Measurements from ENCODE around the gene UCK2. TPM values are rescaled to one million over a fixed set of nuclear protein-coding genes. Genes with fewer than 3 reads are reported as not detected.

Gene UCK2
- total RNA-seq, 1 experiment from 2014 or later, result 77.9 TPM

GRCh38 chr1:165834229-165834628 lies 6.8 kb downstream of the UCK2 start:
- WGBS (ENCODE audit: extremely low coverage, insufficient read length, low lambda C conversion rate), result no CpG with 5 or more reads among the region's 1 CpG
- no peaks in the 10 kb centered on the region for H4K20me1 ChIP-seq (ENCODE audit: control insufficient read depth, insufficient read depth, insufficient read length)
- no peak overlapping the region for H3K27ac Mint-ChIP-seq

More at GRCh38 chr1:165834229-165834628, 6.8 kb downstream of the UCK2 start:
- peaks cover 56 to 58% of the 10 kb centered on the region in 2 experiments for H3K4me1 Mint-ChIP-seq
- Histone ChIP-seq H3K27ac (ENCODE audit: insufficient read length, low read depth, low read length) (no peak overlapping the region), H2AFZ (ENCODE audit: low read length) (no peak overlapping the region), H3K23me2 (ENCODE audit: insufficient read length, low read depth, low read length, poor library complexity, severe bottlenecking) (peaks cover 4% of the 10 kb centered on the region), H3K4me2 (ENCODE audit: insufficient read depth, insufficient read length, low read length) (no peak overlapping the region), H2BK15ac (ENCODE audit: low read depth, low read length) (no peak overlapping the region), H4K91ac (ENCODE audit: insufficient read length, low read depth, low read length) (no peak overlapping the region), H3K4me1 (ENCODE audit: insufficient read depth, low read length) (peaks cover 9% of the 10 kb centered on the region; the same call in 1 of the 2 replicates), H4K5ac (ENCODE audit: insufficient read length, low read depth, low read length) (no peak overlapping the region), H2BK20ac (ENCODE audit: low read depth, low read length, poor library complexity, severe bottlenecking) (no peak overlapping the region), H3K79me1 (ENCODE audit: insufficient read depth, low read depth, low read length, poor library complexity, severe bottlenecking) (peaks cover 5% of the 10 kb centered on the region), H3K56ac (ENCODE audit: insufficient read length, low read depth, low read length) (no peak overlapping the region), H3K9me3 (ENCODE audit: control insufficient read depth, low read depth, low read length) (no peaks in the 10 kb centered on the region), H3K79me2 (ENCODE audit: insufficient read depth, low read length) (peaks cover 77% of the 10 kb centered on the region), H4K8ac (replicated peaks; ENCODE audit: insufficient read length, low read depth, low read length) (no peak overlapping the region), H2AK5ac (ENCODE audit: insufficient read length, low read length) (no peak overlapping the region), H3K18ac (ENCODE audit: insufficient read length, low read depth, low read length) (no peak overlapping the region), H3K4ac (ENCODE audit: low read depth, low read length) (no peak overlapping the region), H3K23ac (ENCODE audit: insufficient read length, low read depth, low read length) (no peak overlapping the region), H3T11ph (ENCODE audit: low read length) (no peak overlapping the region), H3K9ac (ENCODE audit: extremely low read depth, insufficient read length, low read length) (no peak overlapping the region), H2BK12ac (ENCODE audit: insufficient read length, low read depth, low read length) (no peak overlapping the region), H3K27me3 (ENCODE audit: insufficient read depth, low read length) (no peaks in the 10 kb centered on the region), H2BK120ac (ENCODE audit: low read depth, low read length, poor library complexity, severe bottlenecking) (no peak overlapping the region), H3K14ac (ENCODE audit: insufficient read depth, low read length) (no peak overlapping the region), H2BK5ac (ENCODE audit: insufficient read length, low read length) (no peak overlapping the region)
- H3K27me3 Mint-ChIP-seq (ENCODE audit: low read depth), result no peaks in the 10 kb centered on the region
- no peaks in the 10 kb centered on the region for H3K9me3 Mint-ChIP-seq
- no peak for TF ChIP-seq CTCF (conservative IDR thresholded peaks at IDR 0.05)
- peaks cover 8 to 32% (median 13%) of the 10 kb centered on the region in 3 experiments for H3K36me3 Mint-ChIP-seq (ENCODE audit: insufficient read depth in 1 of 3, low read depth in 3 of 3)
- no peak for DNase-seq
- no peak overlapping the region for H3K4me3 Mint-ChIP-seq
